Measurements from ENCODE around the gene CDC42BPB.

Gene CDC42BPB

DNA sequence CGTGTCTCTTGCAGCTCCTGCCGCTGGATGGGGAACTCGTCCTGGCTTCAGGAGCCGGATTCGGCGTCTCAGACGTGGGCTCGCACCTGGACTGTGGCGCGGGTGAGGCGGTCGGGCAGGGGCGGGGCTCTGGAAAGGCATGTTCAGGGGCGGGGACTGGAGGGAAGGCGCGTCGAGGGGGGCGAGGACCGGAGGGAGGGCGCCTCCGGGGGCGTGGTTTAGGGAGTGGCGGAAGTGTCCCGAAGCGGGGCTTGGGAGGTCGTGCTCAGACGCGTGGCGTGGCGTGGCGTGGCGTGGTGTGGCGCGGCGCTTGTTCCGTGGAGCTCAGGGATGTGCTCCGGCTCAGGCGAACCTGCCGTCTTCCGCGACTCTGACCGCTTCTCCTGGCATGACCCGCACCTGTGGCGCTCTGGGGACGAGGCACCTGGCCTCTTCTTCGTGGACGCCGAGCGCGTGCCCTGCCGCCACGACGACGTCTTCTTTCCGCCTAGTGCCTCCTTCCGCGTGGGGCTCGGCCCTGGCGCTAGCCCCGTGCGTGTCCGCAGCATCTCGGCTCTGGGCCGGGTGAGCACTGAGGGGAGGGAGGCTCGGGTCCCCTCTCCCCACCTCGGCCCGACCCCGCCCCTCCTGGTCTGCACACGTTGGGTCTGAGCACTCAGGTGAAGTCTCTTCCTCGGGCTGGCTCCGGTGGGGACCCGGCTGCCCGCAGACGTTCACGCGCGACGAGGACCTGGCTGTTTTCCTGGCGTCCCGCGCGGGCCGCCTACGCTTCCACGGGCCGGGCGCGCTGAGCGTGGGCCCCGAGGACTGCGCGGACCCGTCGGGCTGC is 128.7 kb downstream of the CDC42BPB start (continued):
- TF ChIP-seq, protein P1, sequence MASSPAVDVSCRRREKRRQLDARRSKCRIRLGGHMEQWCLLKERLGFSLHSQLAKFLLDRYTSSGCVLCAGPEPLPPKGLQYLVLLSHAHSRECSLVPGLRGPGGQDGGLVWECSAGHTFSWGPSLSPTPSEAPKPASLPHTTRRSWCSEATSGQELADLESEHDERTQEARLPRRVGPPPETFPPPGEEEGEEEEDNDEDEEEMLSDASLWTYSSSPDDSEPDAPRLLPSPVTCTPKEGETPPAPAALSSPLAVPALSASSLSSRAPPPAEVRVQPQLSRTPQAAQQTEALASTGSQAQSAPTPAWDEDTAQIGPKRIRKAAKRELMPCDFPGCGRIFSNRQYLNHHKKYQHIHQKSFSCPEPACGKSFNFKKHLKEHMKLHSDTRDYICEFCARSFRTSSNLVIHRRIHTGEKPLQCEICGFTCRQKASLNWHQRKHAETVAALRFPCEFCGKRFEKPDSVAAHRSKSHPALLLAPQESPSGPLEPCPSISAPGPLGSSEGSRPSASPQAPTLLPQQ (tag by site-specific recombination; IDR thresholded peaks at IDR 0.05) = no peak
- TF ChIP-seq, protein P2, sequence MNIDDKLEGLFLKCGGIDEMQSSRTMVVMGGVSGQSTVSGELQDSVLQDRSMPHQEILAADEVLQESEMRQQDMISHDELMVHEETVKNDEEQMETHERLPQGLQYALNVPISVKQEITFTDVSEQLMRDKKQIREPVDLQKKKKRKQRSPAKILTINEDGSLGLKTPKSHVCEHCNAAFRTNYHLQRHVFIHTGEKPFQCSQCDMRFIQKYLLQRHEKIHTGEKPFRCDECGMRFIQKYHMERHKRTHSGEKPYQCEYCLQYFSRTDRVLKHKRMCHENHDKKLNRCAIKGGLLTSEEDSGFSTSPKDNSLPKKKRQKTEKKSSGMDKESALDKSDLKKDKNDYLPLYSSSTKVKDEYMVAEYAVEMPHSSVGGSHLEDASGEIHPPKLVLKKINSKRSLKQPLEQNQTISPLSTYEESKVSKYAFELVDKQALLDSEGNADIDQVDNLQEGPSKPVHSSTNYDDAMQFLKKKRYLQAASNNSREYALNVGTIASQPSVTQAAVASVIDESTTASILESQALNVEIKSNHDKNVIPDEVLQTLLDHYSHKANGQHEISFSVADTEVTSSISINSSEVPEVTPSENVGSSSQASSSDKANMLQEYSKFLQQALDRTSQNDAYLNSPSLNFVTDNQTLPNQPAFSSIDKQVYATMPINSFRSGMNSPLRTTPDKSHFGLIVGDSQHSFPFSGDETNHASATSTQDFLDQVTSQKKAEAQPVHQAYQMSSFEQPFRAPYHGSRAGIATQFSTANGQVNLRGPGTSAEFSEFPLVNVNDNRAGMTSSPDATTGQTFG (tag by site-specific recombination; IDR thresholded peaks at IDR 0.05; ENCODE audit: borderline replicate concordance) = no peak
- TF ChIP-seq ZNF426 (tag by site-specific recombination; IDR thresholded peaks at IDR 0.05) = no peak
- no peak for TF ChIP-seq ZNF629 (tag by site-specific recombination; IDR thresholded peaks at IDR 0.05)
- TF ChIP-seq SP3 (tag by site-specific recombination; IDR thresholded peaks at IDR 0.05) = peak; percentile 64
- TF ChIP-seq ZNF138 (tag by site-specific recombination; IDR thresholded peaks at IDR 0.05; ENCODE audit: borderline replicate concordance) = no peak
- no peak for TF ChIP-seq ZBTB48 (tag by site-specific recombination; IDR thresholded peaks at IDR 0.05)
- TF ChIP-seq YY2 (tag by site-specific recombination; IDR thresholded peaks at IDR 0.05) = no peak
- TF ChIP-seq SALL2 (tag by site-specific recombination; IDR thresholded peaks at IDR 0.05; ENCODE audit: borderline replicate concordance) = no peak
- TF ChIP-seq TCF7L2 (IDR thresholded peaks at IDR 0.05; ENCODE audit: borderline replicate concordance, low read depth, low read length) = no peak
- no peak for TF ChIP-seq ZNF223 (tag by site-specific recombination; IDR thresholded peaks at IDR 0.05)
- TF ChIP-seq, protein P3, sequence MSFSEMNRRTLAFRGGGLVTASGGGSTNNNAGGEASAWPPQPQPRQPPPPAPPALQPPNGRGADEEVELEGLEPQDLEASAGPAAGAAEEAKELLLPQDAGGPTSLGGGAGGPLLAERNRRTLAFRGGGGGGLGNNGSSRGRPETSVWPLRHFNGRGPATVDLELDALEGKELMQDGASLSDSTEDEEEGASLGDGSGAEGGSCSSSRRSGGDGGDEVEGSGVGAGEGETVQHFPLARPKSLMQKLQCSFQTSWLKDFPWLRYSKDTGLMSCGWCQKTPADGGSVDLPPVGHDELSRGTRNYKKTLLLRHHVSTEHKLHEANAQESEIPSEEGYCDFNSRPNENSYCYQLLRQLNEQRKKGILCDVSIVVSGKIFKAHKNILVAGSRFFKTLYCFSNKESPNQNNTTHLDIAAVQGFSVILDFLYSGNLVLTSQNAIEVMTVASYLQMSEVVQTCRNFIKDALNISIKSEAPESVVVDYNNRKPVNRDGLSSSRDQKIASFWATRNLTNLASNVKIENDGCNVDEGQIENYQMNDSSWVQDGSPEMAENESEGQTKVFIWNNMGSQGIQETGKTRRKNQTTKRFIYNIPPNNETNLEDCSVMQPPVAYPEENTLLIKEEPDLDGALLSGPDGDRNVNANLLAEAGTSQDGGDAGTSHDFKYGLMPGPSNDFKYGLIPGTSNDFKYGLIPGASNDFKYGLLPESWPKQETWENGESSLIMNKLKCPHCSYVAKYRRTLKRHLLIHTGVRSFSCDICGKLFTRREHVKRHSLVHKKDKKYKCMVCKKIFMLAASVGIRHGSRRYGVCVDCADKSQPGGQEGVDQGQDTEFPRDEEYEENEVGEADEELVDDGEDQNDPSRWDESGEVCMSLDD (tag by site-specific recombination; IDR thresholded peaks at IDR 0.05) = no peak
- TF ChIP-seq, protein P4, sequence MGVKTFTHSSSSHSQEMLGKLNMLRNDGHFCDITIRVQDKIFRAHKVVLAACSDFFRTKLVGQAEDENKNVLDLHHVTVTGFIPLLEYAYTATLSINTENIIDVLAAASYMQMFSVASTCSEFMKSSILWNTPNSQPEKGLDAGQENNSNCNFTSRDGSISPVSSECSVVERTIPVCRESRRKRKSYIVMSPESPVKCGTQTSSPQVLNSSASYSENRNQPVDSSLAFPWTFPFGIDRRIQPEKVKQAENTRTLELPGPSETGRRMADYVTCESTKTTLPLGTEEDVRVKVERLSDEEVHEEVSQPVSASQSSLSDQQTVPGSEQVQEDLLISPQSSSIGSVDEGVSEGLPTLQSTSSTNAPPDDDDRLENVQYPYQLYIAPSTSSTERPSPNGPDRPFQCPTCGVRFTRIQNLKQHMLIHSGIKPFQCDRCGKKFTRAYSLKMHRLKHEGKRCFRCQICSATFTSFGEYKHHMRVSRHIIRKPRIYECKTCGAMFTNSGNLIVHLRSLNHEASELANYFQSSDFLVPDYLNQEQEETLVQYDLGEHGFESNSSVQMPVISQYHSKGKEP (tag by site-specific recombination; IDR thresholded peaks at IDR 0.05) = no peak
- TF ChIP-seq GLIS2 (tag by site-specific recombination; IDR thresholded peaks at IDR 0.05) = peak; percentile 43; the same call in 1 of the 2 replicates
- no peak for TF ChIP-seq ZNF76 (tag by site-specific recombination; IDR thresholded peaks at IDR 0.05; ENCODE audit: borderline replicate concordance, low read depth)
- TF ChIP-seq, protein P5, sequence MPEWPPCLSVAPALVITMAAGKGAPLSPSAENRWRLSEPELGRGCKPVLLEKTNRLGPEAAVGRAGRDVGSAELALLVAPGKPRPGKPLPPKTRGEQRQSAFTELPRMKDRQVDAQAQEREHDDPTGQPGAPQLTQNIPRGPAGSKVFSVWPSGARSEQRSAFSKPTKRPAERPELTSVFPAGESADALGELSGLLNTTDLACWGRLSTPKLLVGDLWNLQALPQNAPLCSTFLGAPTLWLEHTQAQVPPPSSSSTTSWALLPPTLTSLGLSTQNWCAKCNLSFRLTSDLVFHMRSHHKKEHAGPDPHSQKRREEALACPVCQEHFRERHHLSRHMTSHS (tag by site-specific recombination; IDR thresholded peaks at IDR 0.05) = no peak
- no peak for TF ChIP-seq ZNF473 (tag by site-specific recombination; IDR thresholded peaks at IDR 0.05)
- TF ChIP-seq ZNF202 (tag by site-specific recombination; IDR thresholded peaks at IDR 0.05; ENCODE audit: borderline replicate concordance) = no peak
- no peak for TF ChIP-seq ZBTB20 (tag by site-specific recombination; IDR thresholded peaks at IDR 0.05)
- TF ChIP-seq, protein P6, sequence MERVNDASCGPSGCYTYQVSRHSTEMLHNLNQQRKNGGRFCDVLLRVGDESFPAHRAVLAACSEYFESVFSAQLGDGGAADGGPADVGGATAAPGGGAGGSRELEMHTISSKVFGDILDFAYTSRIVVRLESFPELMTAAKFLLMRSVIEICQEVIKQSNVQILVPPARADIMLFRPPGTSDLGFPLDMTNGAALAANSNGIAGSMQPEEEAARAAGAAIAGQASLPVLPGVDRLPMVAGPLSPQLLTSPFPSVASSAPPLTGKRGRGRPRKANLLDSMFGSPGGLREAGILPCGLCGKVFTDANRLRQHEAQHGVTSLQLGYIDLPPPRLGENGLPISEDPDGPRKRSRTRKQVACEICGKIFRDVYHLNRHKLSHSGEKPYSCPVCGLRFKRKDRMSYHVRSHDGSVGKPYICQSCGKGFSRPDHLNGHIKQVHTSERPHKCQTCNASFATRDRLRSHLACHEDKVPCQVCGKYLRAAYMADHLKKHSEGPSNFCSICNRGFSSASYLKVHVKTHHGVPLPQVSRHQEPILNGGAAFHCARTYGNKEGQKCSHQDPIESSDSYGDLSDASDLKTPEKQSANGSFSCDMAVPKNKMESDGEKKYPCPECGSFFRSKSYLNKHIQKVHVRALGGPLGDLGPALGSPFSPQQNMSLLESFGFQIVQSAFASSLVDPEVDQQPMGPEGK (tag by site-specific recombination; IDR thresholded peaks at IDR 0.05) = peak; percentile 16; the same call in 1 of the 2 replicates
- TF ChIP-seq ZBTB17 (tag by site-specific recombination; IDR thresholded peaks at IDR 0.05) = no peak
- no peak for TF ChIP-seq ZNF292 (tag by site-specific recombination; IDR thresholded peaks at IDR 0.05; ENCODE audit: borderline replicate concordance, low read depth)
- TF ChIP-seq ZNF585B (tag by site-specific recombination; IDR thresholded peaks at IDR 0.05) = no peak
- no peak for TF ChIP-seq ZNF654 (tag by site-specific recombination; IDR thresholded peaks at IDR 0.05; ENCODE audit: low read depth)
- no peak for TF ChIP-seq ZNF624 (tag by site-specific recombination; IDR thresholded peaks at IDR 0.05)
- no peak for TF ChIP-seq ZNF132 (tag by site-specific recombination; IDR thresholded peaks at IDR 0.05; ENCODE audit: borderline replicate concordance)
- no peak for TF ChIP-seq ZNF48 (tag by site-specific recombination; IDR thresholded peaks at IDR 0.05)
- no peak for TF ChIP-seq ZFHX2 (tag by site-specific recombination; conservative IDR thresholded peaks at IDR 0.05)
- 0 out of 2 replicates have a peak, but pooled peaks have one; percentile 19 for TF ChIP-seq SCRT2 (tag by site-specific recombination; IDR thresholded peaks at IDR 0.05)
